ENCODE results near the gene SCN7A.

SCN7A gene

GRCh38 chr2:166417669-166418068, 76.4 kb downstream of the SCN7A start:
- H3K4me1 ChIP-seq (ENCODE audit: low read length) = no peaks in the 10 kb centered on the region
- no peaks in the 10 kb centered on the region for H3K9me3 ChIP-seq (replicated peaks; ENCODE audit: insufficient read depth, low read length)
- H3K9ac ChIP-seq (ENCODE audit: low read length) = no peak overlapping the region
- H3K36me3 ChIP-seq (replicated peaks; ENCODE audit: insufficient read depth, low read length) = no peaks in the 10 kb centered on the region
- no peak overlapping the region for H3K4me3 ChIP-seq (ENCODE audit: low read length)
- peak; percentile 33 for DNase-seq
- no peaks in the 10 kb centered on the region for H3K9me2 ChIP-seq (replicated peaks; ENCODE audit: insufficient read depth, low read length)
- H3F3A ChIP-seq (ENCODE audit: insufficient read depth, low read length) = no peaks in the 10 kb centered on the region
- H3K4me2 ChIP-seq (ENCODE audit: low read depth, low read length) = no peak overlapping the region
- no peaks in the 10 kb centered on the region for H4K20me1 ChIP-seq (ENCODE audit: insufficient read depth, low read length)
- H3K79me2 ChIP-seq (ENCODE audit: low read length) = no peaks in the 10 kb centered on the region
- H3K27me3 ChIP-seq (replicated peaks; ENCODE audit: insufficient read depth, low read length) = no peaks in the 10 kb centered on the region
- TF ChIP-seq CTCF (IDR thresholded peaks at IDR 0.05; ENCODE audit: low read length) (no peak), EZH2 (optimal IDR thresholded peaks at IDR 0.05; ENCODE audit: low read depth, low read length) (no peak), EZH2phosphoT487 (IDR thresholded peaks at IDR 0.05; ENCODE audit: low read length) (no peak)
- H2AFZ ChIP-seq (ENCODE audit: low read length) = no peak overlapping the region
- H3K27ac ChIP-seq (ENCODE audit: low read length) = no peak overlapping the region

- no peaks in the 10 kb centered on the region for H3K27me3 ChIP-seq (replicated peaks; ENCODE audit: insufficient read depth, low read length)
Observed at GRCh38 chr2:166413255-166413654, 80.8 kb downstream of the SCN7A start.

GRCh38 chr2:166411473-166412230, 82.4 kb downstream of the SCN7A start:
- H3K4me1 ChIP-seq (ENCODE audit: low read length) = no peaks in the 10 kb centered on the region
- H3K4me3 ChIP-seq (ENCODE audit: low read length) = no peak overlapping the region
- H3K36me3 ChIP-seq (replicated peaks; ENCODE audit: insufficient read depth, low read length) = no peaks in the 10 kb centered on the region
- H3K9ac ChIP-seq (ENCODE audit: low read length) = no peak overlapping the region
- H3F3A ChIP-seq (ENCODE audit: insufficient read depth, low read length) = no peaks in the 10 kb centered on the region
- H2AFZ ChIP-seq (ENCODE audit: low read length) = no peak overlapping the region
- TF ChIP-seq CTCF (IDR thresholded peaks at IDR 0.05; ENCODE audit: low read length) (no peak), EZH2phosphoT487 (IDR thresholded peaks at IDR 0.05; ENCODE audit: low read length) (no peak), EZH2 (optimal IDR thresholded peaks at IDR 0.05; ENCODE audit: low read depth, low read length) (no peak)
- H3K9me3 ChIP-seq (replicated peaks; ENCODE audit: insufficient read depth, low read length) = no peaks in the 10 kb centered on the region
- DNase-seq = no peak
- H4K20me1 ChIP-seq (ENCODE audit: insufficient read depth, low read length) = no peaks in the 10 kb centered on the region
- H3K27ac ChIP-seq (ENCODE audit: low read length) = no peak overlapping the region
- H3K9me2 ChIP-seq (replicated peaks; ENCODE audit: insufficient read depth, low read length) = no peaks in the 10 kb centered on the region
- H3K4me2 ChIP-seq (ENCODE audit: low read depth, low read length) = no peak overlapping the region
- H3K79me2 ChIP-seq (ENCODE audit: low read length) = no peaks in the 10 kb centered on the region
- H3K27me3 ChIP-seq (replicated peaks; ENCODE audit: insufficient read depth, low read length) = no peaks in the 10 kb centered on the region

More at GRCh38 chr2:166413255-166413654, 80.8 kb downstream of the SCN7A start:
- DNase-seq = no peak
- Histone ChIP-seq H2AFZ (ENCODE audit: low read length) (no peak overlapping the region), H3K4me1 (ENCODE audit: low read length) (no peaks in the 10 kb centered on the region), H3F3A (ENCODE audit: insufficient read depth, low read length) (no peaks in the 10 kb centered on the region), H4K20me1 (ENCODE audit: insufficient read depth, low read length) (no peaks in the 10 kb centered on the region), H3K79me2 (ENCODE audit: low read length) (no peaks in the 10 kb centered on the region), H3K9ac (ENCODE audit: low read length) (no peak overlapping the region), H3K4me3 (ENCODE audit: low read length) (no peak overlapping the region), H3K9me3 (replicated peaks; ENCODE audit: insufficient read depth, low read length) (no peaks in the 10 kb centered on the region), H3K27ac (ENCODE audit: low read length) (no peak overlapping the region), H3K36me3 (replicated peaks; ENCODE audit: insufficient read depth, low read length) (no peaks in the 10 kb centered on the region), H3K9me2 (replicated peaks; ENCODE audit: insufficient read depth, low read length) (no peaks in the 10 kb centered on the region), H3K4me2 (ENCODE audit: low read depth, low read length) (no peak overlapping the region)
- TF ChIP-seq CTCF (IDR thresholded peaks at IDR 0.05; ENCODE audit: low read length) (no peak), EZH2phosphoT487 (IDR thresholded peaks at IDR 0.05; ENCODE audit: low read length) (no peak), EZH2 (optimal IDR thresholded peaks at IDR 0.05; ENCODE audit: low read depth, low read length) (no peak)

Data from MM.1S (cell line).